Motor neuron (in vitro differentiated cells): ENCODE data around the gene KDM4C. TPM values are rescaled to one million over a fixed set of nuclear protein-coding genes. Genes with fewer than 3 reads are reported as not detected.
"Not testable (repeated sequence)": the region's sequence is repeated elsewhere in the genome, so short reads cannot be mapped to it uniquely, and the experiment has no call there.

Experiments
- ATAC-seq, 8 experiments: fragments of 200-7000 bp; cut with Tn5 transposase; replicated peaks in 6 of 8; 2 replicates each; pipeline ENCODE4 v1.8.0; 2021; ENCODE audit warnings: mild to moderate bottlenecking in 8 of 8, moderate library complexity in 8 of 8
- H3K27ac ChIP-seq, 2 donors: fragments of 250-450 bp; sonication (Bioruptor Pico); 2 replicates each; pipeline ENCODE4 v1.9.0; 2021; ENCODE audit warnings: antibody characterized with exemption in 2 of 2, mild to moderate bottlenecking in 2 of 2, moderate library complexity in 1 of 2
- H3K4me1 ChIP-seq, 2 donors: fragments of 250-450 bp; sonication (Bioruptor Pico); replicated peaks in 1 of 2; 2 replicates each; pipeline ENCODE4 v1.6.1; 2021; ENCODE audit warnings: antibody characterized with exemption in 2 of 2, mild to moderate bottlenecking in 2 of 2, moderate library complexity in 1 of 2
- H3K4me3 ChIP-seq, 5 donors: fragments of 250-450 bp; sonication (Bioruptor Pico); 2 replicates each; pipeline ENCODE4 v1.9.0; 2021; ENCODE audit warnings: antibody characterized with exemption in 5 of 5, mild to moderate bottlenecking in 5 of 5, moderate library complexity in 4 of 5
- WGBS, 10 experiments: fragments of 450-650 bp; shearing (Covaris generic); methylation state at CpG; one replicate each; pipeline ENCODE4 v1.0.0; 2022; 5-methylcytosine and 5-hydroxymethylcytosine counted together
- in situ Hi-C, 9 experiments: fragments of 400-800 bp; cut with MboI; loops; one replicate each; pipeline ENCODE4 v1.15.0; 2021; ENCODE audit warnings: low sequenced_read_pairs in 9 of 9, low pct_unique_long_range_greater_than_20kb in 2 of 9; ENCODE audit not compliant: unreplicated experiment in 9 of 9
- total RNA-seq, 8 experiments: library from RNA; unstranded; fragments of 300-600 nt; gene quantifications; 2 replicates each; pipeline versions ENCODE4 v1.2.3 to v1.2.4, GENCODE V29; 2022

Gene KDM4C
- total RNA-seq, 8 experiments from 2014 or later: 11.4 to 61.4 (median 25.6) TPM

DNA sequence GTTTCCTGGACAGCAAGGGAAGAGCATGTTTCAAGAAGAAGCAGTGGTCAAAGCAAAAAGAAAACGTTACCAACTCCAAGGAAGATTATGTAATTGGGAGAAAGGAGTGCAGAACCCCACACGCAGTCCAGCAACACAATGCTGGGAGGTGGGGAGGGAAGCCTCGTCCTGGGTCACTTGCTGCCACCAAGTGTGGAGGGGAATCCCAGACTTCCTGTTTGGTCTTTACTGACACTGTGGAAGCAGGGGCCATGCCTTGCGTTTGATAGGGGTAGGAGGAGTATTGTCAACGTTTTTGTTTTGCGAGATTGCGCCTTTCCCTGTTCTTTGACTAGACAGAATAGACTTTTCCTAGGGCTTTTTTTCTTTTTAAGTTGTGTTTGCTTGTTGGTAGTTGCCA, 421.0 kb downstream of the KDM4C start:
- in situ Hi-C loops: no loop called here
- no peak for ATAC-seq
- H3K4me3 ChIP-seq: no peak overlapping the region
- 77 to 97% (median 90%) methylated on average over 2 to 7 of the region's 7 CpGs for WGBS, 10 experiments
- no peak overlapping the region for H3K27ac ChIP-seq
- H3K4me1 ChIP-seq: peaks cover 0 to 7% of the 10 kb centered on the region in 2 donors

- in situ Hi-C loops: no loop called here
- Histone ChIP-seq H3K4me3 (no peak overlapping the region), H3K4me1 (peaks cover 0 to 7% of the 10 kb centered on the region in 2 donors), H3K27ac (no peak overlapping the region)
- peak in 1 of 8 experiments; percentile 43 for ATAC-seq
- WGBS, 10 experiments: 25 to 100% (median 88%) methylated on average over 1 to 4 of the region's 5 CpGs; no CpG with 5 or more reads in 1 of the 10 experiments
Observed at GRCh38 chr9:7180247-7180646, 422.5 kb downstream of the KDM4C start.

- in situ Hi-C loops, H3K4me3 ChIP-seq, H3K4me1 ChIP-seq, H3K27ac ChIP-seq, ATAC-seq: not testable (repeated sequence)
- 71 to 100% (median 90%) methylated on average over 1 to 6 of the region's 7 CpGs; no CpG with 5 or more reads in 1 of the 10 experiments for WGBS, 10 experiments
Observed at GRCh38 chr9:7183139-7183538, 425.4 kb downstream of the KDM4C start.

DNA sequence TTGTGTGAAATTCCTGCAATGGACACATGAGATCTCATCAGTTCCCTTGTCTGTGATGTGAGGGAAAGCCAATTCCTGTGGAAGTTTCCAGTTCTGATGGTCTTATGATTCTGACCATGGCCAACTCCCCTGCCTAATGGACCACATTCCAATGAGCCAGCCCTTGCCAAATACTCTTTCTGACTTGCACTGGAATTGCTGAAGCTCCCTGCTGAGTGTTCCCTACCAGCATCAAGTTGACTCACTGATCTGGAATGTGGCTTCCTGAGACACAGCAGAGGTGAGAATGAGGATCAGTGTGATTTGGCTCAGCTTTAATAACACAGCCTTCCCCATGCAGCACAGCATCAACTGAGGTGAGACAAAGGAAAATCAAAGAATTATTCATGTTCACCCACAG, 427.8 kb downstream of the KDM4C start:
- Histone ChIP-seq H3K4me1 (no peaks in the 10 kb centered on the region), H3K4me3 (no peak overlapping the region), H3K27ac (no peak overlapping the region)
- ATAC-seq: peak in 3 of 8 experiments; percentile 20 to 94 (median 89)
- in situ Hi-C loops: no loop called here

- no peak overlapping the region for H3K4me3 ChIP-seq
- H3K27ac ChIP-seq: no peak overlapping the region
- H3K4me1 ChIP-seq: no peaks in the 10 kb centered on the region
- ATAC-seq: peak in 2 of 8 experiments; percentile 23
- in situ Hi-C loops: no loop called here
- 20 to 60% (median 31%) methylated on average over 1 of the region's 1 CpG; no CpG with 5 or more reads in 4 of the 10 experiments for WGBS, 10 experiments
Observed at GRCh38 chr9:7186175-7186574, 428.4 kb downstream of the KDM4C start.

DNA sequence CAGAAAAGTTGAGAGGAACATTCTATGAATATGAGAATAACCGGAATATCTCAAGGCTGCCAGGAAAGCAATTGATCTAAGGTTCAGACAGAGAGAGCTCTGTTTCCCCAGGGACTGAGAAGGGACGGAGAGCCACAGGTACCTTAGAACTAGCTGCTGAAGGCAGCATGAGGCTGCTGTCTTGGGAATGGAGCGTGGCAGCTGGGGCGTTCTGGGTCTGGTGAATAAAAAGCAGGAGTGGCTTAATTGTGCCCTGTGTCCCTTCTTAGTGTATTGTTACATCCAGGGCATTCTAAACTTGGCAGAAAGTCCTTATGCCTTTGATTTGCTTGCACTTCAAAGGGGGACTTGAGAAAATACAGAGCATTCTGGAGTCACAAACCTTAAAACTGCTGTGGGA, 434.5 kb downstream of the KDM4C start:
- 31 to 87% (median 65%) methylated on average over 2 to 4 of the region's 4 CpGs; no CpG with 5 or more reads in 4 of the 10 experiments for WGBS, 10 experiments
- H3K27ac ChIP-seq: no peak overlapping the region

GRCh38 chr9:7195526-7195925, 437.8 kb downstream of the KDM4C start:
- in situ Hi-C loops: no loop called here
- no peak overlapping the region for H3K27ac ChIP-seq
- H3K4me3 ChIP-seq: no peak overlapping the region
- WGBS, 10 experiments: 0 to 100% (median 71%) methylated on average over 1 to 2 of the region's 2 CpGs; no CpG with 5 or more reads in 1 of the 10 experiments
- ATAC-seq: no peak
- H3K4me1 ChIP-seq: no peaks in the 10 kb centered on the region

More for the DNA sequence above, 434.5 kb downstream of the KDM4C start:
- Histone ChIP-seq H3K4me1 (no peaks in the 10 kb centered on the region), H3K4me3 (no peak overlapping the region)
- in situ Hi-C loops: no loop called here
- no peak for ATAC-seq

DNA sequence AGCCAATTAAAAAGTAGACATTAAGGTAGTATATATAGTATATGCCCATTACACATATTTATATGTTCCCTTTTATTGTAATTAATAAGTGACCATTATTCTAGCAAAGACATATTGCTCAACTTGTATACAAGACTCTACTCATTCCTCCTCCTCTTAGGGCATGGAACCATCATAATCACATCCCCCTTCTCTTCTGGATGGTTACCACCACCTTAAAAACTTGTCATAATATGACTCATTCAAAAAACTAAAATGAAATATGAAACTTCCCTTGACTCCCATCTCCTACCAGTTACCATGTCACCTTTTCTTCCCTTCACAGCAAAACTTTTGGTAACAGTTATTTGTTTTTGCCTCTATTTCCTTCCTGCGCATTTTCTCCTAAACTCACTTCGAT, 438.7 kb downstream of the KDM4C start:
- WGBS, 10 experiments: 33 to 100% (median 90%) methylated on average over 1 to 2 of the region's 2 CpGs; no CpG with 5 or more reads in 1 of the 10 experiments

DNA sequence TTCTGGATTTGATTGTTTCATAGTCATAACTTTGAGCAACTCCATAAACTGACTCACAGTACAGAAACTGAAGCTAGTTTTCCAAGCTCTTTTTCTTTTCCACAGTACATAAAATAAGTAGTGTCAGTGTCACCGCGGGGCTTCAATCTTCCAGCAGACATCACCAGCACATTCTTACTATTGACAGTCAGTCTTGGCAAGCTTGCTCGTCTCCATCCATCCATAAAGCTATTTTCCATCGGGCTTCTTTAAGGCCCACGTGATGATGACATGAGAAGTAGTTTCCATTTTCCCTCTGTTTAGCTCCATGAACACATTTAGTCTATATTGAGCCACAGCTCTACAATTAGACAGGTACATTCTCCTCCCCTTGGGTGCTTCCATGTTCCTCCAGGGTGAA, 443.4 kb downstream of the KDM4C start:
- Histone ChIP-seq H3K4me1 (no peaks in the 10 kb centered on the region), H3K27ac (no peak overlapping the region), H3K4me3 (no peak overlapping the region)
- in situ Hi-C loops: no loop called here
- WGBS, 10 experiments: 17 to 100% (median 90%) methylated on average over 1 to 5 of the region's 5 CpGs; no CpG with 5 or more reads in 3 of the 10 experiments
- ATAC-seq: no peak

More for the DNA sequence above, 438.7 kb downstream of the KDM4C start:
- H3K27ac ChIP-seq: no peak overlapping the region
- in situ Hi-C loops: no loop called here
- H3K4me3 ChIP-seq: no peak overlapping the region
- no peaks in the 10 kb centered on the region for H3K4me1 ChIP-seq
- no peak for ATAC-seq

- Histone ChIP-seq H3K27ac (no peak overlapping the region), H3K4me1 (peaks cover 5 to 14% of the 10 kb centered on the region in 2 donors), H3K4me3 (no peak overlapping the region)
- WGBS, 10 experiments: 25 to 100% (median 92%) methylated on average over 1 to 2 of the region's 4 CpGs; no CpG with 5 or more reads in 3 of the 10 experiments
- in situ Hi-C loops: no loop called here
- ATAC-seq: no peak
Observed at GRCh38 chr9:7205806-7206205, 448.0 kb downstream of the KDM4C start.

- WGBS, 10 experiments: 36 to 100% (median 87%) methylated on average over 1 to 6 of the region's 6 CpGs; no CpG with 5 or more reads in 2 of the 10 experiments
- in situ Hi-C loops: no loop called here
- no peak overlapping the region for H3K27ac ChIP-seq
- H3K4me3 ChIP-seq: no peak overlapping the region
- ATAC-seq: no peak
- peaks cover 10 to 18% of the 10 kb centered on the region in 2 donors for H3K4me1 ChIP-seq
Observed at GRCh38 chr9:7206221-7206758, 448.5 kb downstream of the KDM4C start.

DNA sequence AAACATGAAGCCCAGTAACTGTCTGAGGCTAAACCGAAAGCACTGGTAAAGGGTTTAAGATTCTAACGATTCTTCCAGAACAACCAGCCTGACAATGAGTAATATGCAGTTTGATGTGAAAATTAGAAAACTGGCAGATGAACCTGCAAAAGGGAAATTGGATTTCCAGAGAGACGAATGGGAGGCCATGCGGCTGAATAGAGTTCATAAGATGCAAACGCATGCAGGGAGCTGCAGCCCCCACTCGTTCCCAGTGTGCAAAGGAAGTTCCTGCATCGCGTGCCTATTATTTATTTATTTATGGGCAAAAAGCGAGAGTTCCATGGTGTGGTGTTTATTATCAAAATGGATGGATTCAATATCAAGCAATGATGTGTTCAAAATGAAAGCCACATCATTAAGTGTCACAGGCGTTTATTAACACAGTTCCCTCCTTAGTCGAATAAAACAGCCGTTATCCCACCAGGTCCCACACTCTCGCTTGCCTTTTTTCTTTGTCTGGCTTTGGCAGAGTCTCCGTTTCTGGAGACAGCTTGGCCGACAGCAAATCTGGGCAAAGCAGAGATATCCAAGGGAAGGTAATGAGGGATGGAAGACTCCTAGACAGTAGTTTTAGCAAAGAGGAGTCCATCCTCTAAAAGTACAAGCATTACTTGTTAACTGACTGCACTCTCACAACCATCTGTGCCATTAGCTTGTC, 451.4 kb downstream of the KDM4C start:
- no peak overlapping the region for H3K4me3 ChIP-seq
- ATAC-seq: peak in 2 of 8 experiments; percentile 32
- H3K27ac ChIP-seq: no peak overlapping the region
- peaks cover 26 to 38% of the 10 kb centered on the region in 2 donors for H3K4me1 ChIP-seq
- in situ Hi-C loops: no loop called here
- 36 to 91% (median 68%) methylated on average over 1 to 13 of the region's 15 CpGs for WGBS, 10 experiments

- WGBS, 10 experiments: 6 to 94% (median 72%) methylated on average over 1 to 3 of the region's 3 CpGs; no CpG with 5 or more reads in 2 of the 10 experiments
- in situ Hi-C loops: no loop called here
- H3K27ac ChIP-seq: no peak overlapping the region
- no peak overlapping the region for H3K4me3 ChIP-seq
- H3K4me1 ChIP-seq: peaks cover 26 to 38% of the 10 kb centered on the region in 2 donors
- ATAC-seq: no peak
Observed at GRCh38 chr9:7209990-7210389, 452.2 kb downstream of the KDM4C start.
